Caco-2 (cell line): ENCODE data around the gene HS1BP3. TPM values are rescaled to one million over a fixed set of nuclear protein-coding genes. Genes with fewer than 3 reads are reported as not detected.

Experiments
- BruUV-seq: library from RNA; stranded (reverse); fragments of 400-500 nt; replicated peaks from 2 replicates; lab custom pipeline; 2021; lab: Mats Ljungman, UMichigan
- CTCF ChIA-PET: fragments of 300-600 bp; sonication (Branson Sonifier 250); formaldehyde crosslinking; loops from one replicate; lab custom pipeline; 2022; ENCODE audit warnings: antibody characterized with exemption; lab: Charles Lee
- POLR2A ChIA-PET: fragments of 300-600 bp; sonication (Branson Sonifier 250); formaldehyde crosslinking; loops from one replicate; lab custom pipeline; 2022; ENCODE audit warnings: antibody characterized with exemption; lab: Charles Lee
- DNase-seq, 2 experiments: peaks; one replicate each; pipeline versions ENCODE4 v3.0.0 to v3.0.0-alpha.2; 2020 to 2022
- H3K27me3 ChIP-seq: replicated peaks from 2 replicates; pipeline ENCODE4 v1.6.0; 2011; ENCODE audit warnings: low read length; ENCODE audit not compliant: control insufficient read depth, insufficient read depth
- H3K36me3 ChIP-seq: 2 replicates; pipeline ENCODE4 v1.5.1; 2011; ENCODE audit warnings: low read length; ENCODE audit not compliant: control insufficient read depth, insufficient read depth
- H3K4me1 ChIP-seq: fragments of 250-450 bp; sonication (Bioruptor Pico); 2 replicates; pipeline ENCODE4 v1.5.1; 2020; ENCODE audit warnings: mild to moderate bottlenecking
- H3K4me3 ChIP-seq: 2 replicates; pipeline ENCODE4 v1.5.1; 2011; ENCODE audit warnings: low read depth, mild to moderate bottlenecking, control low read depth, low read length
- H3K9me3 ChIP-seq: fragments of 250-450 bp; sonication (Bioruptor Pico); 2 replicates; pipeline ENCODE4 v1.5.1; 2020; ENCODE audit warnings: mild to moderate bottlenecking, moderate library complexity
- H3K27ac Mint-ChIP-seq: one replicate; pipeline ENCODE4 v1.8.0; 2022; ENCODE audit warnings: mixed read lengths; ENCODE audit not compliant: unreplicated experiment
- H3K27me3 Mint-ChIP-seq: one replicate; pipeline ENCODE4 v1.8.0; 2022; ENCODE audit warnings: mixed read lengths; ENCODE audit not compliant: insufficient read depth, unreplicated experiment
- H3K36me3 Mint-ChIP-seq: one replicate; pipeline ENCODE4 v1.8.0; 2022; ENCODE audit warnings: mild to moderate bottlenecking, mixed read lengths; ENCODE audit not compliant: insufficient read depth, unreplicated experiment
- H3K4me1 Mint-ChIP-seq: one replicate; pipeline ENCODE4 v1.8.0; 2022; ENCODE audit warnings: low read depth, mixed read lengths; ENCODE audit not compliant: unreplicated experiment
- H3K4me3 Mint-ChIP-seq: one replicate; pipeline ENCODE4 v1.8.0; 2022; ENCODE audit warnings: mild to moderate bottlenecking, moderate library complexity, mixed read lengths; ENCODE audit not compliant: unreplicated experiment
- H3K9me3 Mint-ChIP-seq: one replicate; pipeline ENCODE4 v1.8.0; 2022; ENCODE audit warnings: mixed read lengths; ENCODE audit not compliant: unreplicated experiment
- CTCF ChIP-seq, 2 experiments: fragments of 200-600 bp in 1 of 2; IDR thresholded peaks; 1 replicate in 1 of 2; 2 replicates in 1 of 2; pipeline versions ENCODE4 v1.5.1 to v1.8.0; 2011 to 2022; ENCODE audit warnings: antibody characterized with exemption in 1 of 2, control low read depth in 1 of 2, inconsistent platforms in 1 of 2, low read depth in 1 of 2, low read length in 1 of 2, mild to moderate bottlenecking in 1 of 2, moderate library complexity in 1 of 2; ENCODE audit not compliant: insufficient read depth in 1 of 2, severe bottlenecking in 1 of 2, unreplicated experiment in 1 of 2
- intact Hi-C: fragments of 100-400 bp; cut with micrococcal nuclease; formaldehyde crosslinking; loops from one replicate; pipeline ENCODE4 v1.10.0; 2022; ENCODE audit not compliant: unreplicated experiment
- total RNA-seq: library from RNA; stranded (reverse); gene quantifications from 2 replicates; pipeline ENCODE4 v1.2.3, GENCODE V29; 2022

HS1BP3 gene
- total RNA-seq, 1 experiment from 2014 or later, result 31.1 TPM

- no peaks in the 10 kb centered on the region for H3K9me3 ChIP-seq
- no peaks in the 10 kb centered on the region for H3K4me1 ChIP-seq
- no TSS peak for BruUV-seq
- no peaks in the 10 kb centered on the region for H3K27me3 ChIP-seq
- no peak overlapping the region for H3K27ac Mint-ChIP-seq
- H3K9me3 Mint-ChIP-seq, result no peaks in the 10 kb centered on the region
- peak; percentile 61 to 77 for DNase-seq
- no peaks in the 10 kb centered on the region for H3K27me3 Mint-ChIP-seq
- CTCF ChIA-PET, result interaction anchor here (0.6 to 1.8 kb wide), 5 partner anchors 129 to 225 kb away, joined by 3 to 8 read pairs (median 5); partner anchors contain the start of gene RHOB
- H3K4me3 ChIP-seq, result no peak overlapping the region
- no peak overlapping the region for H3K4me3 Mint-ChIP-seq
- TF ChIP-seq CTCF (IDR thresholded peaks at IDR 0.05; ENCODE audit: insufficient read depth in 1 of 2, low read depth in 1 of 2, low read length in 1 of 2, severe bottlenecking in 1 of 2, unreplicated experiment in 1 of 2), result peak; percentile 57 to 78
- POLR2A ChIA-PET, result interaction anchor here (3.4 kb wide), 1 partner anchor 189 kb away, joined by 18 read pairs; the partner anchor contains the start of gene RHOB
- no peaks in the 10 kb centered on the region for H3K4me1 Mint-ChIP-seq
- H3K36me3 ChIP-seq, result no peaks in the 10 kb centered on the region
- intact Hi-C loops, result loop anchor here (1.0 to 2.0 kb wide), 2 partner anchors 43 to 193 kb away; no protein-coding TSS in a partner anchor
- H3K36me3 Mint-ChIP-seq, result no peaks in the 10 kb centered on the region
Observed at GRCh38 chr2:20635675-20636584, 15.0 kb downstream of the HS1BP3 start.

- Mint-ChIP-seq H3K4me3 (no peak overlapping the region), H3K36me3 (no peaks in the 10 kb centered on the region), H3K27ac (no peak overlapping the region), H3K27me3 (no peaks in the 10 kb centered on the region), H3K9me3 (no peaks in the 10 kb centered on the region), H3K4me1 (no peaks in the 10 kb centered on the region)
- intact Hi-C loops, result loop anchor here (1.0 to 2.0 kb wide), 2 partner anchors 42 to 192 kb away; no protein-coding TSS in a partner anchor
- ChIA-PET POLR2A (interaction anchor here (0.6 to 3.4 kb wide), 2 partner anchors 185 to 188 kb away, joined by 3 to 18 read pairs; partner anchors contain the start of gene RHOB), CTCF (interaction anchor here (1.2 to 1.5 kb wide), 4 partner anchors 15 to 198 kb away, joined by 3 to 8 read pairs (median 4); partner anchors contain the start of genes HS1BP3 and RHOB)
- TF ChIP-seq CTCF (IDR thresholded peaks at IDR 0.05; ENCODE audit: insufficient read depth in 1 of 2, low read depth in 1 of 2, low read length in 1 of 2, severe bottlenecking in 1 of 2, unreplicated experiment in 1 of 2), result no peak
- H3K9me3 ChIP-seq, result no peaks in the 10 kb centered on the region
- BruUV-seq, result no TSS peak
- no peak for DNase-seq
- no peaks in the 10 kb centered on the region for H3K36me3 ChIP-seq
- H3K4me1 ChIP-seq, result no peaks in the 10 kb centered on the region
- H3K27me3 ChIP-seq, result no peaks in the 10 kb centered on the region
- H3K4me3 ChIP-seq, result no peak overlapping the region
Observed at GRCh38 chr2:20635113-20635510, 15.8 kb downstream of the HS1BP3 start.

GRCh38 chr2:20634507-20635112, 16.3 kb downstream of the HS1BP3 start:
- intact Hi-C loops, result loop anchor here (1.0 to 2.0 kb wide), 2 partner anchors 42 to 191 kb away; no protein-coding TSS in a partner anchor
- Histone ChIP-seq H3K4me1 (no peaks in the 10 kb centered on the region), H3K36me3 (no peaks in the 10 kb centered on the region), H3K4me3 (no peak overlapping the region), H3K9me3 (no peaks in the 10 kb centered on the region), H3K27me3 (no peaks in the 10 kb centered on the region)
- ChIA-PET POLR2A (interaction anchor here (0.6 to 3.4 kb wide), 2 partner anchors 185 to 188 kb away, joined by 3 to 18 read pairs; partner anchors contain the start of gene RHOB), CTCF (interaction anchor here (0.8 to 1.5 kb wide), 4 partner anchors 16 to 198 kb away, joined by 3 to 6 read pairs (median 4); partner anchors contain the start of genes HS1BP3 and RHOB)
- Mint-ChIP-seq H3K27ac (no peak overlapping the region), H3K9me3 (no peaks in the 10 kb centered on the region), H3K4me3 (no peak overlapping the region), H3K36me3 (no peaks in the 10 kb centered on the region), H3K4me1 (no peaks in the 10 kb centered on the region), H3K27me3 (no peaks in the 10 kb centered on the region)
- TF ChIP-seq CTCF (IDR thresholded peaks at IDR 0.05; ENCODE audit: insufficient read depth in 1 of 2, low read depth in 1 of 2, low read length in 1 of 2, severe bottlenecking in 1 of 2, unreplicated experiment in 1 of 2), result no peak
- no peak for DNase-seq
- BruUV-seq, result no TSS peak
